Thyroid gland (tissue), 4 donors: ENCODE measurements around the gene SOX13.

Experiments
- POLR2A ChIP-seq, 2 donors: fragments of 450-650 bp; IDR thresholded peaks; one replicate each; pipeline ENCODE4 v1.6.1; 2017; ENCODE audit warnings: antibody characterized with exemption in 2 of 2, mild to moderate bottlenecking in 2 of 2, moderate library complexity in 1 of 2
- TF ChIP-seq, protein P1 (sequence below), 6 experiments: fragments of 200-600 bp in 3 of 6; fragments of 450-650 bp in 3 of 6; sonication (generic) in 3 of 6; IDR thresholded peaks; one replicate each; pipeline ENCODE4 v1.5.1; 2016 to 2019; ENCODE audit warnings: antibody characterized with exemption in 6 of 6, mild to moderate bottlenecking in 2 of 6, inconsistent platforms in 1 of 6, moderate library complexity in 1 of 6

DNA sequence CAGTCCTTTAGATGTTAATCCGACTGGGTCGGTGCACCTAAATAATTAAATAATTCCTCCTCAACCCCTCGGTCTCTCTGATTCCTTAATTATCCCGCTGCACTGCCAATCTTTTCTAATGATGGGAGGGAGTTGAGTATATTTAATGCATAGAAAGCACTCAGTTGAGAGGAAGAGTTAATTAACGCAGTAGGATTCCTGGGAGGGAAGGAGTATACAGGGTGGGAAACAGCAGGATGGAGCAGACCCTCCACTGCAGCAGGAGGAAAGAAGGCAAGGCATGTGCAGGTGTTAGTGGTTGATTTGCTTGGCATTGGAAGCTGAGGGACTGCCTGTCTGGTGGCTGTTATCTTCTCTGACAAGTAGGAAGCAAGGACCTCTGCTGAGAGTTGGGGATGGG is 103.1 kb downstream of the SOX13 start:
- TF ChIP-seq POLR2A (IDR thresholded peaks at IDR 0.05), result no peak
- TF ChIP-seq, protein P1, sequence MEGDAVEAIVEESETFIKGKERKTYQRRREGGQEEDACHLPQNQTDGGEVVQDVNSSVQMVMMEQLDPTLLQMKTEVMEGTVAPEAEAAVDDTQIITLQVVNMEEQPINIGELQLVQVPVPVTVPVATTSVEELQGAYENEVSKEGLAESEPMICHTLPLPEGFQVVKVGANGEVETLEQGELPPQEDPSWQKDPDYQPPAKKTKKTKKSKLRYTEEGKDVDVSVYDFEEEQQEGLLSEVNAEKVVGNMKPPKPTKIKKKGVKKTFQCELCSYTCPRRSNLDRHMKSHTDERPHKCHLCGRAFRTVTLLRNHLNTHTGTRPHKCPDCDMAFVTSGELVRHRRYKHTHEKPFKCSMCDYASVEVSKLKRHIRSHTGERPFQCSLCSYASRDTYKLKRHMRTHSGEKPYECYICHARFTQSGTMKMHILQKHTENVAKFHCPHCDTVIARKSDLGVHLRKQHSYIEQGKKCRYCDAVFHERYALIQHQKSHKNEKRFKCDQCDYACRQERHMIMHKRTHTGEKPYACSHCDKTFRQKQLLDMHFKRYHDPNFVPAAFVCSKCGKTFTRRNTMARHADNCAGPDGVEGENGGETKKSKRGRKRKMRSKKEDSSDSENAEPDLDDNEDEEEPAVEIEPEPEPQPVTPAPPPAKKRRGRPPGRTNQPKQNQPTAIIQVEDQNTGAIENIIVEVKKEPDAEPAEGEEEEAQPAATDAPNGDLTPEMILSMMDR (IDR thresholded peaks at IDR 0.05), result no peak
